Neural progenitor cell (in vitro differentiated cells): ENCODE data around the gene ARFRP1. TPM values are rescaled to one million over a fixed set of nuclear protein-coding genes. Genes with fewer than 3 reads are reported as not detected.

ENCODE experiments used
- DNase-seq: peaks from one replicate; pipeline ENCODE4 v3.0.0-alpha.2; 2016; ENCODE audit warnings: low spot score
- H2AFZ ChIP-seq: fragments of 200-600 bp; sonication (generic); replicated peaks from 2 replicates; pipeline ENCODE4 v1.6.1; 2016; ENCODE audit warnings: antibody characterized with exemption
- H3F3A ChIP-seq: fragments of 200-600 bp; sonication (generic); 2 replicates; pipeline ENCODE4 v1.6.1; 2016; ENCODE audit warnings: antibody characterized with exemption, low read depth
- H3K27ac ChIP-seq: fragments of 200-600 bp; sonication (generic); 2 replicates; pipeline ENCODE4 v1.5.1; 2016; ENCODE audit warnings: mild to moderate bottlenecking
- H3K27me3 ChIP-seq: fragments of 200-600 bp; sonication (generic); 2 replicates; pipeline ENCODE4 v1.6.1; 2016; ENCODE audit warnings: mild to moderate bottlenecking, moderate library complexity
- H3K36me3 ChIP-seq: fragments of 200-600 bp; sonication (generic); 2 replicates; pipeline ENCODE4 v1.5.1; 2016
- H3K4me1 ChIP-seq: fragments of 200-600 bp; sonication (generic); 2 replicates; pipeline ENCODE4 v1.6.1; 2016; ENCODE audit warnings: mixed run types
- H3K4me2 ChIP-seq: fragments of 200-600 bp; sonication (generic); 2 replicates; pipeline ENCODE4 v1.6.1; 2016
- H3K4me3 ChIP-seq: fragments of 200-600 bp; sonication (generic); 2 replicates; pipeline ENCODE4 v1.5.1; 2016
- H3K79me2 ChIP-seq: fragments of 200-600 bp; sonication (generic); 2 replicates; pipeline ENCODE4 v1.6.1; 2016; ENCODE audit warnings: low read depth
- H3K9ac ChIP-seq: fragments of 200-600 bp; sonication (generic); 2 replicates; pipeline ENCODE4 v1.6.1; 2016
- H3K9me3 ChIP-seq: fragments of 200-600 bp; sonication (generic); 2 replicates; pipeline ENCODE4 v1.5.1; 2016; ENCODE audit warnings: low read depth
- H4K20me1 ChIP-seq: fragments of 200-600 bp; sonication (generic); 2 replicates; pipeline ENCODE4 v1.6.1; 2016; ENCODE audit warnings: low read depth
- H3K27ac Mint-ChIP-seq: 3 replicates; pipeline ENCODE4 v1.8.0; 2021; ENCODE audit warnings: mixed read lengths
- H3K27me3 Mint-ChIP-seq: 2 replicates; pipeline ENCODE4 v1.8.0; 2022; ENCODE audit warnings: low read depth, mild to moderate bottlenecking, inconsistent platforms, moderate library complexity, mixed read lengths; ENCODE audit not compliant: insufficient read depth
- H3K36me3 Mint-ChIP-seq: 3 replicates; pipeline ENCODE4 v1.8.0; 2021; ENCODE audit warnings: mixed read lengths
- H3K4me1 Mint-ChIP-seq: 3 replicates; pipeline ENCODE4 v1.8.0; 2021; ENCODE audit warnings: mixed read lengths
- H3K4me3 Mint-ChIP-seq: 3 replicates; pipeline ENCODE4 v1.8.0; 2021; ENCODE audit warnings: mild to moderate bottlenecking, moderate library complexity, mixed read lengths
- H3K9me3 Mint-ChIP-seq: 3 replicates; pipeline ENCODE4 v1.8.0; 2020; ENCODE audit warnings: mixed read lengths
- EZH2 ChIP-seq: fragments of 200-600 bp; sonication (generic); IDR thresholded peaks from 2 replicates; pipeline ENCODE4 v1.6.1; 2017; ENCODE audit warnings: antibody characterized with exemption, mild to moderate bottlenecking, moderate library complexity
- EZH2phosphoT487 ChIP-seq: fragments of 200-600 bp; sonication (generic); IDR thresholded peaks from 2 replicates; pipeline ENCODE4 v1.6.1; 2017; ENCODE audit warnings: antibody characterized with exemption
- total RNA-seq: library from RNA; depleted of rRNA; stranded (reverse); fragments of >200 nt; gene quantifications from 2 replicates; pipeline ENCODE4 v1.2.3, GENCODE V29; 2015; ENCODE audit warnings: low replicate concordance
- TF ChIP-seq, protein P1 (sequence below): fragments of 200-600 bp; sonication (generic); IDR thresholded peaks from 2 replicates; pipeline ENCODE4 v1.5.1; 2017; ENCODE audit warnings: antibody characterized with exemption, mild to moderate bottlenecking

ARFRP1 gene
- total RNA-seq, 1 donor from 2014 or later: 18.3 TPM

GRCh38 chr20:63693733-63694583 is 13.8 kb downstream of the ARFRP1 start:
- H3K4me1 ChIP-seq: peaks cover 10% of the 10 kb centered on the region
- H3K9me3 ChIP-seq: no peaks in the 10 kb centered on the region
- no peak for DNase-seq
- H3K4me3 Mint-ChIP-seq: peak overlapping the region; percentile 58
- H3K9ac ChIP-seq: no peak overlapping the region
- no peak overlapping the region for H2AFZ ChIP-seq
- no peak overlapping the region for H3K4me3 ChIP-seq
- no peaks in the 10 kb centered on the region for H4K20me1 ChIP-seq
- peaks cover 7% of the 10 kb centered on the region for H3F3A ChIP-seq
- H3K4me1 Mint-ChIP-seq: no peaks in the 10 kb centered on the region
- no peaks in the 10 kb centered on the region for H3K79me2 ChIP-seq
- no peaks in the 10 kb centered on the region for H3K27me3 ChIP-seq
- H3K27ac Mint-ChIP-seq: no peak overlapping the region
- no peak overlapping the region for H3K4me2 ChIP-seq
- H3K27ac ChIP-seq: no peak overlapping the region
- peaks cover 4% of the 10 kb centered on the region for H3K9me3 Mint-ChIP-seq
- H3K36me3 Mint-ChIP-seq: peaks cover 5% of the 10 kb centered on the region
- TF ChIP-seq, protein P1, sequence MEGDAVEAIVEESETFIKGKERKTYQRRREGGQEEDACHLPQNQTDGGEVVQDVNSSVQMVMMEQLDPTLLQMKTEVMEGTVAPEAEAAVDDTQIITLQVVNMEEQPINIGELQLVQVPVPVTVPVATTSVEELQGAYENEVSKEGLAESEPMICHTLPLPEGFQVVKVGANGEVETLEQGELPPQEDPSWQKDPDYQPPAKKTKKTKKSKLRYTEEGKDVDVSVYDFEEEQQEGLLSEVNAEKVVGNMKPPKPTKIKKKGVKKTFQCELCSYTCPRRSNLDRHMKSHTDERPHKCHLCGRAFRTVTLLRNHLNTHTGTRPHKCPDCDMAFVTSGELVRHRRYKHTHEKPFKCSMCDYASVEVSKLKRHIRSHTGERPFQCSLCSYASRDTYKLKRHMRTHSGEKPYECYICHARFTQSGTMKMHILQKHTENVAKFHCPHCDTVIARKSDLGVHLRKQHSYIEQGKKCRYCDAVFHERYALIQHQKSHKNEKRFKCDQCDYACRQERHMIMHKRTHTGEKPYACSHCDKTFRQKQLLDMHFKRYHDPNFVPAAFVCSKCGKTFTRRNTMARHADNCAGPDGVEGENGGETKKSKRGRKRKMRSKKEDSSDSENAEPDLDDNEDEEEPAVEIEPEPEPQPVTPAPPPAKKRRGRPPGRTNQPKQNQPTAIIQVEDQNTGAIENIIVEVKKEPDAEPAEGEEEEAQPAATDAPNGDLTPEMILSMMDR: no peak
- TF ChIP-seq EZH2 (no peak), EZH2phosphoT487 (no peak)
- H3K27me3 Mint-ChIP-seq: peaks cover 15% of the 10 kb centered on the region
- no peaks in the 10 kb centered on the region for H3K36me3 ChIP-seq

DNA sequence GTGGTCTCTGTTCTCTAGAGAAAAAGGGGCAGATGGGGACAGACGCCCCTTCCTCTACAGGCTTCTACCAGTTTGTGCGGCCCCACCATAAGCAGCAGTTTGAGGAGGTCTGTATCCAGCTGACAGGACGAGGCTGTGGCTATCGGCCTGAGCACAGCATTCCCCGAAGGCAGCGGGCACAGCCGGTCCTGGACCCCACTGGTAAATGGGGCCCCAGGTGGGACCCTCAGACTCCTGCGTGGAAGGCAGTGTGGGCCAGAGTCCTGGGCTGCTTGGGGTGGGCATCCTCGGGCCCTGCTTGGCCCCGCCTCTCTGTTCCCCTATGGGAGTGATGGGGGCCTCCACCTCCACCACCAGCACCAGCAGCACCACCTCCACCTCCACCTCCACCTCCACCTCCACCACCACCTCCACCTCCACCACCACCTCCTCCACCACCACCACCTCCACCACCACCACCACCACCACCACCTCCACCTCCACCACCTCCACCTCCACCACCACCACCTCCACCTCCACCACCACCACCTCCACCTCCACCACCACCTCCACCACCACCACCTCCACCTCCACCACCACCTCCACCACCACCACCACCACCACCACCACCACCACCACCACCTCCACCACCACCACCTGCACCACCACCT is 14.6 kb downstream of the ARFRP1 start:
- Histone ChIP-seq H3K27ac (no peak overlapping the region), H3K4me2 (no peak overlapping the region), H3K27me3 (no peaks in the 10 kb centered on the region), H3K36me3 (no peaks in the 10 kb centered on the region), H3K4me3 (no peak overlapping the region), H3F3A (peaks cover 7% of the 10 kb centered on the region), H3K9me3 (no peaks in the 10 kb centered on the region), H2AFZ (no peak overlapping the region), H3K9ac (no peak overlapping the region), H3K4me1 (peaks cover 10% of the 10 kb centered on the region), H4K20me1 (no peaks in the 10 kb centered on the region), H3K79me2 (no peaks in the 10 kb centered on the region)
- Mint-ChIP-seq H3K36me3 (peaks cover 5% of the 10 kb centered on the region), H3K9me3 (peaks cover 4% of the 10 kb centered on the region), H3K27ac (no peak overlapping the region), H3K4me1 (no peaks in the 10 kb centered on the region), H3K4me3 (no peak overlapping the region), H3K27me3 (peaks cover 15% of the 10 kb centered on the region)
- no peak for TF ChIP-seq EZH2
- TF ChIP-seq EZH2phosphoT487: no peak
- TF ChIP-seq, protein P1: no peak
- no peak for DNase-seq

DNA sequence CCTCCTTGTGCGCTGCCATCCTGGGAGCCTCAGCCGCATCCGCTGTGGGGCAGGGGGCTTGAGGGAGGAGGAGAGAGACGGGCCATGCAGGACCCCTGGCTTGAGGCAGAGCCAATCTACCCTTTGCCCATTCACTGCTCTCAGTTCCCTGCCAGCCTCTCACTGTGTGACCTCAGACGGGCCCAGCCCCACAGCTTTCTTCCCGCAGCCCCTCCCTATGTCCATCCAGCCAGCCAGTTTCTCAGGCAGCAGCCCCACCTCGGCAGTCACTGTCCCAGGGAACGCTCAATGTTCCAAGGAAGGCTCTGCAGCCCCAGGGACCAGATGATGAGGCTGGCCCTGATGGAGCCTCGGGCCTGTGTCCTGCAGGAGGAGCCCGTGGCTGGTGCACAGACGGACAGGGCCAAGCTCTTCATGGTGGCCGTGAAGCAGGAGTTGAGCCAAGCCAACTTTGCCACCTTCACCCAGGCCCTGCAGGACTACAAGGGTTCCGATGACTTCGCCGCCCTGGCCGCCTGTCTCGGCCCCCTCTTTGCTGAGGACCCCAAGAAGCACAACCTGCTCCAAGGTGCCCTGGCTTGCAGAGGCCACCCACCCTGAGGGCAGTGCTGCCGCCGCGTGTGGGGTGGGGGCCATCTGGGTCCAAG is 15.2 kb downstream of the ARFRP1 start:
- H3K4me3 Mint-ChIP-seq: no peak overlapping the region

More for the DNA sequence above, 15.2 kb downstream of the ARFRP1 start:
- TF ChIP-seq, protein P1: no peak
- TF ChIP-seq EZH2: no peak
- TF ChIP-seq EZH2phosphoT487: no peak
- Histone ChIP-seq H3F3A (peaks cover 7% of the 10 kb centered on the region), H4K20me1 (no peaks in the 10 kb centered on the region), H3K4me2 (no peak overlapping the region), H3K27me3 (no peaks in the 10 kb centered on the region), H3K9me3 (no peaks in the 10 kb centered on the region), H3K4me3 (no peak overlapping the region), H3K4me1 (peaks cover 10% of the 10 kb centered on the region), H2AFZ (no peak overlapping the region), H3K27ac (no peak overlapping the region), H3K9ac (no peak overlapping the region), H3K79me2 (no peaks in the 10 kb centered on the region), H3K36me3 (no peaks in the 10 kb centered on the region)
- H3K27me3 Mint-ChIP-seq: peaks cover 12% of the 10 kb centered on the region
- no peaks in the 10 kb centered on the region for H3K4me1 Mint-ChIP-seq
- no peak for DNase-seq
- no peak overlapping the region for H3K27ac Mint-ChIP-seq
- peaks cover 4% of the 10 kb centered on the region for H3K9me3 Mint-ChIP-seq
- H3K36me3 Mint-ChIP-seq: peaks cover 5% of the 10 kb centered on the region
